ENCODE measurements around the gene DBN1.
A peak's percentile ranks its signal among the peaks of the same experiment; 100 is the strongest.

Gene DBN1

DNA sequence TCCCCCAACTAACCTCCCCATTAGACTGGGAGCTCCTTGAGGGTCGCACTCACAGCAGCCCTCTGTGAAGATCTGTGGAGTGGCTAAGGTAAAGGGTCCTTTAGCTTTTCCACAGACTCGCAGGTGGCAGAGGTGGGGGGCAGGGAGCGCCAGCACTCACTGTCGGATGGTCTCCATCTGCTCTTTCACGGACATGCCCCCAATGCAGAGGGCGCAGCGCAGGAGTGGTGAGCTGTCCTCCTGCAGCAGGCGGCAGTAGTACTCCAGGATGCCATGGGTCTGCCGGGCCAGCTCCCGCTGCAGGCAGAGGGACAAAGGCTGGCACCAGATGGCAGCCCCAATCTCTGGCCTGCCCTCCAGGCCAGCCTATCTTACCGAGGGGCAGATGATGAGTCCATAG, 41.1 kb upstream of the DBN1 start:
- DNase-seq (ENCODE audit: low read depth in 2 of 2): no peak
- H3K4me3 ChIP-seq (replicated peaks in 1 of 2; ENCODE audit: low read depth in 2 of 2, low read length in 2 of 2): peak overlapping the region in 1 of 2 donors; percentile 81
- TF ChIP-seq, protein P1, sequence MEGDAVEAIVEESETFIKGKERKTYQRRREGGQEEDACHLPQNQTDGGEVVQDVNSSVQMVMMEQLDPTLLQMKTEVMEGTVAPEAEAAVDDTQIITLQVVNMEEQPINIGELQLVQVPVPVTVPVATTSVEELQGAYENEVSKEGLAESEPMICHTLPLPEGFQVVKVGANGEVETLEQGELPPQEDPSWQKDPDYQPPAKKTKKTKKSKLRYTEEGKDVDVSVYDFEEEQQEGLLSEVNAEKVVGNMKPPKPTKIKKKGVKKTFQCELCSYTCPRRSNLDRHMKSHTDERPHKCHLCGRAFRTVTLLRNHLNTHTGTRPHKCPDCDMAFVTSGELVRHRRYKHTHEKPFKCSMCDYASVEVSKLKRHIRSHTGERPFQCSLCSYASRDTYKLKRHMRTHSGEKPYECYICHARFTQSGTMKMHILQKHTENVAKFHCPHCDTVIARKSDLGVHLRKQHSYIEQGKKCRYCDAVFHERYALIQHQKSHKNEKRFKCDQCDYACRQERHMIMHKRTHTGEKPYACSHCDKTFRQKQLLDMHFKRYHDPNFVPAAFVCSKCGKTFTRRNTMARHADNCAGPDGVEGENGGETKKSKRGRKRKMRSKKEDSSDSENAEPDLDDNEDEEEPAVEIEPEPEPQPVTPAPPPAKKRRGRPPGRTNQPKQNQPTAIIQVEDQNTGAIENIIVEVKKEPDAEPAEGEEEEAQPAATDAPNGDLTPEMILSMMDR (IDR thresholded peaks at IDR 0.05; ENCODE audit: low read depth, low read length): no peak

DNA sequence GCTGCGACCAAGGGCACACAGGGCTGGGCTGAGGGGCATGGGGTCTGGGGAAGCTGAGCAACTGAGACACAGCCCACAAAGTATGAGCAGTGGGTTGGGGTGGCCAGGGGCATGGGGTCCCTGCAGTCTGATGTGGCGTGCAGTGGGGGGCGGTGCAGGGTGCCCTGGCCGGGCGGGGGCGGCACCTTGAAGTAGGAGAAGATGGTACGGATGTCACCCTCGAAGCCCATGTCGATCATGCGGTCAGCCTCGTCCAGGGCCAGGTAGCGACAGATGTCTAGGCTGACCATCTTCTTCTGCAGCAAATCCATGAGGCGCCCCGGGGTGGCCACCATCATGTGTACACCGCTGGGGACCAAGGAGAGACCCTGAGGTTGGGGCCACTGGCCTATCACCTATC, 40.1 kb upstream of the DBN1 start:
- H3K4me3 ChIP-seq (replicated peaks in 1 of 2; ENCODE audit: low read depth in 2 of 2, low read length in 2 of 2): no peak overlapping the region
- no peak for DNase-seq (ENCODE audit: low read depth in 2 of 2)
- TF ChIP-seq, protein P1 (IDR thresholded peaks at IDR 0.05; ENCODE audit: low read depth, low read length): no peak

DNA sequence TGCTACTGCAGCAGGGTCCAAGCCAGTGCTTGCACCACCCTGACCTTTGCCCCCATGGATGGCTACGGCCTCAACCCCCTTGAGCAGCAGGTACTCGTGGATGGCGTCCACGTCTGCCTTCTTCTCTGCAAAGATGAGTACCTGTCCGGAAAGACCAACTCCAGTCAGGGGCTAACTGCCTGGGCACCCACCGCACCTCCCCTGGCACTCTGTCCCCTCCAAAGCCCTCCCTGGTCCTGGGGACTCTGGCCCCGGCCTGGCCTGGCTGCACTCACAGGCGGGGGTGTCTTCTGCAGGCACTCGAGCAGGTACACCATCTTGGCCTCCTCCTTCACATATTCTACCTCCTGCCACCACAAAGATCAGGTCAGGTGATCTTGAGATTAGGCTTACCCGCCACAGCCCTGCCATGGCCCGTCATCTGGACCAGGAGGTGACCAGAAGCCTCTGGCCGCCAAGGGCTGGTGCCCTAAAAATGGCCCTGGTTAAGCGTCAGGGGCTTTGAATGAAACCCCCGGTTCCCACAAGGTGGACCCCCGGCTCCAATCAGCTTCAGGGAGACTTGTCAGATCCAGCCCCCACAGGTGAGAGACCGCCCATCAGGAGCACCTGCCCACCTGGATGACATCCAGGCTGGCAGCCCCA, 39.4 kb upstream of the DBN1 start:
- TF ChIP-seq, protein P1 (IDR thresholded peaks at IDR 0.05; ENCODE audit: low read depth, low read length): no peak
- H3K4me3 ChIP-seq (replicated peaks in 1 of 2; ENCODE audit: low read depth in 2 of 2, low read length in 2 of 2): no peak overlapping the region
- no peak for DNase-seq (ENCODE audit: low read depth in 2 of 2)

DNA sequence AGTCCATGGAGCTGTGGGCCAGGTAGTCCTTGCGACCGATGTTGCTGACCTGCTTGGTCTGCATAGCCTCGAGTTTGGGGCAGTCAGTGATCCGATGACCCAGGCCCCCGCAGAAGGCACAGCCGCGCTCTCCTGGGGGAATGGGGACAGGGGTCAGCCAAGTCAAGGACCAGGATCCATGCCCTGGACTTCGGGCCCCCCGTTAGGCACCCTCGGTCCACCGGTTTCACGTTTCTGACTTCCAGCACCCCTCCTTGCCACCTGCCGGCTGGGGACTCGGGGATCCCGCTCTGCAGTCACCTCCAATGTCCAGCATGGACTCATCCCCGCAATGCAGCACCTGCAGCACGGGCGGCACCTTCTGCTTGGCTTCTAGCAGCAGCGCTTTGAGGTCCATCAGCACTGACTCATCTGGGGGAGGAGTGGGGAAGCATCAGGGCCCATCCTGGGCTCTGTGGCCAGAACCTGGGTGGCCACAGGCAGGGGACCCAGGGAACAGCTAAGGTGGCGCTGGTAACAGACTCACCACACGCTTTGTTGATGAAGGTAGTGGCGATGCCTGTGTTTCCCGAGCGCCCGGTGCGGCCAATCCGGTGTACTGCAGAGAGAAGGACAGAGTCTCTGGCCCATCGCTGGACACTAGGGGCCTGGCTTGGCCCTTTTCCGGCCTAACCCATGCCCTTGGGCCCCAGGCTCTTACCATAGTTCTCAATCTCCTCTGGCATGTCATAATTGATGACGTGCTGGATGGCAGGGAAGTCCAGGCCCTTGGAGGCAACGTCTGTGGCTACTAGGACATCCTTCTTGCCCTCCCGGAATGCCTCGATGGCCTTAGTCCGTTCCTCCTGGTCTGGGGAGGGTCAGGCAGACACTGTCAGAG, 38.6 kb upstream of the DBN1 start:
- TF ChIP-seq, protein P1 (IDR thresholded peaks at IDR 0.05; ENCODE audit: low read depth, low read length): no peak
- no peak for DNase-seq (ENCODE audit: low read depth in 2 of 2)
- no peak overlapping the region for H3K4me3 ChIP-seq (replicated peaks in 1 of 2; ENCODE audit: low read depth in 2 of 2, low read length in 2 of 2)

DNA sequence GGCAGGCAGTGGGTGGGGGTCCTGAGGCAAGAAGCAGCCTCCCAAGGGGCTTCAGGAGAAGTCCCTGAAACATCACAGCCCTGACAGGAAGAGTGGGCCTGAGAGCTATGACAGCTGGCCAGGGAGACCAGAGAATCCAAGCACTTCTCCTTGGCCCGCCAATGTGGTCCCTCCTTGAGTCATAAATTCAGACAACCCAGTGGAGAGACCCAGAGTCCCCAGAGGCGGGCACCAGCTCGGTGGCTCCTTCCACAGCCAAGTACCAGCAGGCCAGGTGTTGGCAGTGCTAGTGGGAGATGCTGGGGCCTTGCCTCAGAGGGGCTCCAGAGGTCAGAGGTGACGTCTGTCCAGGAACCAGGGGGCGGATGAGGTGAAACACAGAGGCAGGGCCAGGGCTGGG, 37.7 kb upstream of the DBN1 start:
- TF ChIP-seq, protein P1 (IDR thresholded peaks at IDR 0.05; ENCODE audit: low read depth, low read length): no peak
- H3K4me3 ChIP-seq (replicated peaks in 1 of 2; ENCODE audit: low read depth in 2 of 2, low read length in 2 of 2): no peak overlapping the region
- DNase-seq (ENCODE audit: low read depth in 2 of 2): no peak

DNA sequence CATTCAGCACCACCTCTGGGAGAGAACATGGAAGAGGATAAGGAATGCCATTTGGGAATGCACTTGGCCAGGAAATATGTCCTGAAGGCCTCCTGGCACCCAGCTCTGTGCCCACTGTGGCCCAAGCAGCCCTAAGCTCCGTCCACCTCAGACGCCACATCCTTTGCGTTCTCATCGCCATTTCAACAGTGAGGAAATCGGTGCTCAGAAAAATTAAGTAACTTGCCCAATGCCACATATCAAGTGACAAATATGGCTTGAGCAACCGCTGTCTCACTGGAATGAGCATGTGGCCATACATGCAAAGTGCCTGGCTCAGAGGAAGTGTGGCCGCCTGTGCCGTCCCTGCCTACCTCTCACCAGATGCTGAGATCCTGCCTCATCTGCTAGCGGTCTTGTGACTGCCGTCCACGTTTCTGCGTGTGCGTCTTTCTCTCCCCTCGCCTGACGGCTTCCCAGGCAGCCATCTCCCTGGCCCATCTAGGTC, 37.2 kb upstream of the DBN1 start:
- no peak overlapping the region for H3K4me3 ChIP-seq (replicated peaks in 1 of 2; ENCODE audit: low read depth in 2 of 2, low read length in 2 of 2)
- DNase-seq (ENCODE audit: low read depth in 2 of 2): no peak
- TF ChIP-seq, protein P1 (IDR thresholded peaks at IDR 0.05; ENCODE audit: low read depth, low read length): no peak
